CD4-positive, alpha-beta T cell treated with Interferon gamma for 1 hour (primary cell): ENCODE measurements around the gene ANKS1B.
"Not testable (repeated sequence)": the region's sequence is repeated elsewhere in the genome, so short reads cannot be mapped to it uniquely, and the experiment has no call there.

Source experiments
- DNase-seq: peaks from one replicate; pipeline ENCODE4 v3.0.0-alpha.2; 2020

Gene ANKS1B

GRCh38 chr12:99746538-99746937 is 238.2 kb downstream of the ANKS1B start:
- no peak for DNase-seq

- DNase-seq, result no peak
Measured at GRCh38 chr12:99745895-99746294, 238.8 kb downstream of the ANKS1B start.

GRCh38 chr12:99745121-99745520 is 239.6 kb downstream of the ANKS1B start:
- no peak for DNase-seq

GRCh38 chr12:99736760-99737269 is 247.9 kb downstream of the ANKS1B start:
- no peak for DNase-seq

- DNase-seq, result no peak
Measured at GRCh38 chr12:99732131-99732530, 252.6 kb downstream of the ANKS1B start.

- no peak for DNase-seq
Measured at GRCh38 chr12:99722690-99723486, 261.8 kb downstream of the ANKS1B start.

- DNase-seq, result no peak
Measured at GRCh38 chr12:99721715-99722275, 262.9 kb downstream of the ANKS1B start.

- not testable (repeated sequence) for DNase-seq
Measured at GRCh38 chr12:99720083-99720465, 264.7 kb downstream of the ANKS1B start.

- not testable (repeated sequence) for DNase-seq
Measured at GRCh38 chr12:99719411-99720082, 265.2 kb downstream of the ANKS1B start.

GRCh38 chr12:99715841-99716510 is 268.8 kb downstream of the ANKS1B start:
- DNase-seq, result not testable (repeated sequence)

GRCh38 chr12:99714921-99715320 is 269.8 kb downstream of the ANKS1B start:
- not testable (repeated sequence) for DNase-seq

- no peak for DNase-seq
Measured at GRCh38 chr12:99713946-99714520, 270.7 kb downstream of the ANKS1B start.

- DNase-seq, result no peak
Measured at GRCh38 chr12:99712281-99712680, 272.5 kb downstream of the ANKS1B start.

- no peak for DNase-seq
Measured at GRCh38 chr12:99711246-99711645, 273.5 kb downstream of the ANKS1B start.

GRCh38 chr12:99709619-99710018 is 275.1 kb downstream of the ANKS1B start:
- DNase-seq, result no peak

- no peak for DNase-seq
Measured at GRCh38 chr12:99709116-99709515, 275.6 kb downstream of the ANKS1B start.

- DNase-seq, result no peak
Measured at GRCh38 chr12:99707883-99708282, 276.9 kb downstream of the ANKS1B start.

- no peak for DNase-seq
Measured at GRCh38 chr12:99706736-99707473, 277.8 kb downstream of the ANKS1B start.

GRCh38 chr12:99704458-99704857 is 280.3 kb downstream of the ANKS1B start:
- no peak for DNase-seq

GRCh38 chr12:99704036-99704435 is 280.7 kb downstream of the ANKS1B start:
- no peak for DNase-seq

- no peak for DNase-seq
Measured at GRCh38 chr12:99700032-99700431, 284.7 kb downstream of the ANKS1B start.

GRCh38 chr12:99695050-99695449 is 289.7 kb downstream of the ANKS1B start:
- no peak for DNase-seq
